Muscle of back (tissue), 13 donors: ENCODE measurements around the gene TSPAN18. TPM values are rescaled to one million over a fixed set of nuclear protein-coding genes. Genes with fewer than 3 reads are reported as not detected.

Experiments used
- DNase-seq, 3 donors: peaks; one replicate each; pipeline versions ENCODE4 v3.0.0 to v3.0.0-alpha.2; 2013
- long read RNA-seq, 9 donors: transcript quantifications; one replicate each; lab custom pipeline, GENCODE V29; 2026
- polyA plus RNA-seq, 10 donors: library from polyadenylated mRNA; unstranded; fragments of 120-200 nt; gene quantifications; one replicate each; pipeline ENCODE4 v1.2.1, GENCODE V29; 2013; ENCODE audit not compliant: insufficient read length in 10 of 10

Gene TSPAN18, protein sequence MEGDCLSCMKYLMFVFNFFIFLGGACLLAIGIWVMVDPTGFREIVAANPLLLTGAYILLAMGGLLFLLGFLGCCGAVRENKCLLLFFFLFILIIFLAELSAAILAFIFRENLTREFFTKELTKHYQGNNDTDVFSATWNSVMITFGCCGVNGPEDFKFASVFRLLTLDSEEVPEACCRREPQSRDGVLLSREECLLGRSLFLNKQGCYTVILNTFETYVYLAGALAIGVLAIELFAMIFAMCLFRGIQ
- polyA plus RNA-seq = 10 to 100 TPM; 33.7 to 58.7 (median 46.0) TPM
- long read RNA-seq, donor 1, transcript TSPAN18-207 (10 exons, 3,316 nt) = major isoform, 5 of 11 reads
- long read RNA-seq, donor 1, partial matches to known transcripts = 5 of 11 reads
- long read RNA-seq, donor 1, other reads (novel, unspliced or antisense) = 0 of 11 reads
- long read RNA-seq, donor 2, transcript TSPAN18-207 (10 exons, 3,316 nt) = major isoform, 7 of 8 reads
- long read RNA-seq, donor 2, partial matches to known transcripts = 0 of 8 reads
- long read RNA-seq, donor 2, other reads (novel, unspliced or antisense) = 0 of 8 reads
- long read RNA-seq, donor 3 = 0 reads
- long read RNA-seq, donor 4, partial matches to known transcripts = 0 of 20 reads
- long read RNA-seq, donor 4, other reads (novel, unspliced or antisense) = 14 of 20 reads
- long read RNA-seq, donor 5, transcript TSPAN18-207 (10 exons, 3,316 nt) = major isoform, 14 of 42 reads
- long read RNA-seq, donor 5, transcript TSPAN18-210 (3 exons, 700 nt) = minor isoform, 6 of 42 reads
- long read RNA-seq, donor 5, partial matches to known transcripts = 0 of 42 reads
- long read RNA-seq, donor 5, other reads (novel, unspliced or antisense) = 19 of 42 reads
- long read RNA-seq, donor 6, transcript TSPAN18-207 (10 exons, 3,316 nt) = major isoform, 14 of 28 reads
- long read RNA-seq, donor 6, partial matches to known transcripts = 11 of 28 reads
- long read RNA-seq, donor 6, other reads (novel, unspliced or antisense) = 0 of 28 reads
- long read RNA-seq, donor 7, partial matches to known transcripts = 11 of 21 reads
- long read RNA-seq, donor 7, other reads (novel, unspliced or antisense) = 5 of 21 reads
- long read RNA-seq, donor 8, partial matches to known transcripts = 0 of 11 reads
- long read RNA-seq, donor 8, other reads (novel, unspliced or antisense) = 9 of 11 reads
- long read RNA-seq, donor 9, partial matches to known transcripts = 0 of 4 reads
- long read RNA-seq, donor 9, other reads (novel, unspliced or antisense) = 0 of 4 reads

DNA sequence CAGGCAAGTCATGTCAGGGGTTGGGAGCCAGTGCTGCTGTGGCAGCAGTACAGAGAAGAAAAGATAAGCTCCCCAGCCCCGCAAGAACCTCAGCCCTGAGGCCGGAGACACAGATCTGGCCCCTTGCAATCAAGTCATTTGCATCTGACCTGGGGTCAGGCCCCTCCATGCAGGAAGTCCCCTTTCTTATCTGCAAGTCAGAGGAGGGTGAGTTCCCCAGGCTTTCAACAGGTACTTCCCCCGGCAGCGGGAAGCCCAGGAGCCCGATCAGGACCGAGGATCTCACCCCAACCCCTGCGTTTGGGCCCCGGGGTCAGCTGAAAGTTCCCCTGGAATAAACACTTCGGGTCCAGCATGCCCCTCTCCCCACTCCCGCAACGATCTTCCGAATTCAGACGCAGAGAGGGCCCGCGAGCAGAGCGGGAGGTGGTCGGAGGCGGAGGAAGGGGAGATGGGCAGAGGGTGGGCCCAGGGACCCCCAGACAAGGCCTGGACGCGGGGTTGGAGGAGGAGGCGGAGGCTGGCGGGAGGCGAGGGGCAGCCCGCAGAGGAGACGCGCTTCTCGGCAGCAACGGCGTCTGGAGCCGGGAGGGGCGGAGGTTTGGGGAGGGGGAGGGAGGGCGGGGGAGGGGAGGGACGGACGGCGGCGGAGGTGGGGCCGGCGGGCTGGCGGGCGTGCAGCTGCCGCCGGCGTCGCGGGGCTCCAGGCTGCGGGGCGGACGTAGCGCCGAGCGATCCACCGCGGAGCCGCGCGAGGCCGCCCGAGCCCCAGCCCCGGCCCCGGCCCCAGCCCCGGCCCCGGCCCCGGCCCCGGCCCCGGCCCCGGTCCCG is at the start of gene TSPAN18:
TSS of gene TSPAN18 (plus strand) at position 680 of the 831 bp plus-strand sequence. CDS start 179,455 bp downstream, outside the sequence.
- peak in 1 of 3 donors; percentile 82 for DNase-seq

DNA sequence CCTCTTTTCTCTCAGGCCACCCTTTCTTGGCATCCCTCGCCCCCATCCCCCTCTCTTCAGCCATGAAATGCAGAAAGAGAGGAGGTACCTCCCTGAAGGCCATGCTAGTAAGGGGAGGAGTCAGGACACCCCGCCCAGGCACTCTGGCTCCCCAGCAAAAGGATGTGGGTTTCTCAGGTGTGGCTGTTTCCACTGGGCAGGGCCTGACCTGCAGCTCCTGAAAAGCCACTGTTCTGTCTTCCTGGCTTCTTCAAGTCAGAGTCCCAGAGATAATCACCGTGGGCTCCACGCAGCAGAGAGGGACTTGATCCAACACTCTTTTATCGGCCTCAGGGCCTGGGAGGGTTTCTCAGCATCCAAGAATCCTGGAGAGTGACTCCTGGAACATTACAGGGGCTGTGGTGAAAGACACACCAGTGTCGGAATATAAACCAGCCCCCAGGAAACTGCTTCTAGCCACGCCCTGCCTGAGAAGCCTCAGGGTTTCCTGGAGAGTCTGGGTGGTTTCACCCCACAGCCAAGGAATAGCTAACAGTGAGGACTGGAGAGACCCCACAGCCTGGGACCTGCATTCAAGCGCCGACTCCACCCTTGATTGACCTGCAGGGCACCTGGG is 45.7 kb upstream of the TSPAN18 start:
- no peak for DNase-seq

DNA sequence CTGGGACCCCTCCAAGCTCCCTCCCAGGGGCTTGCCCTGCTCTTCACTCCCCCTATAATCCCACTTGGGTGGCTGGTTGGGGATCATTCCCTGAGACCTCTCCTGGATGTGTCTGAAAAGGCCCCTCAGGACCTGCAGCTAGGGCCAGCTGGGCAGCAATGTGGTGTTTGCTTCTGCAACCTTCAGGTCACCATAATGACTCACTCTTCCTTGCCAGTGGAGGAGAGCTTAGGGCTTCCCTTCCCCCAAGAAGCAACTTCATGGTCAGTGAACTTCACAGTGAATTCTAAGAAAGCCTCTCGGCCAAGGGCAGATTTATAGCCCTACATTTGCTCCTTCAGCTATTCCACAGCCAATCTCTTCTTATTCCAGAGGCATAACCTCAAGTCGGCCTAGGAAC is 45.1 kb upstream of the TSPAN18 start:
- DNase-seq = no peak

DNA sequence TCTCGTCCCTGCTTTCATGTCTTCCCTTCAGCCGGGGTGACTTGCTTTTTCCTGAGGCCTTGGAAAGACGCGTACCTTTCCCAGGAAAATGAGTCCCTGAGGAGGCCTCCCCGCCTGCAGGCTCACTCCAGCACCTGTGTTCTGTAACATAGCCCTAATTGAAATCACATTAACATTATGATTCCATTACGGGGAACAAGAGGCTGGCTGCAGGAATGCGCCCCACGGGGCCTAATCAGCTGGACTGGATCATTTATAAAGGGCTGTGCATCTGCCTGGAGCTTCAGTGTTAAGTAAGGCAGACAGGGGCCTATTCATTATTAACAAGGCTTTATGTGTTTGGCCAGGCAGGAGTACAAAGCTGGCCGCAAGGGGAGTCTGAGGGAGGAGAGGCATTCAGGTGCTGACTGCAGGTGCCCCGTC is 41.9 kb upstream of the TSPAN18 start:
- peak; percentile 54 to 87 (median 62) for DNase-seq

DNA sequence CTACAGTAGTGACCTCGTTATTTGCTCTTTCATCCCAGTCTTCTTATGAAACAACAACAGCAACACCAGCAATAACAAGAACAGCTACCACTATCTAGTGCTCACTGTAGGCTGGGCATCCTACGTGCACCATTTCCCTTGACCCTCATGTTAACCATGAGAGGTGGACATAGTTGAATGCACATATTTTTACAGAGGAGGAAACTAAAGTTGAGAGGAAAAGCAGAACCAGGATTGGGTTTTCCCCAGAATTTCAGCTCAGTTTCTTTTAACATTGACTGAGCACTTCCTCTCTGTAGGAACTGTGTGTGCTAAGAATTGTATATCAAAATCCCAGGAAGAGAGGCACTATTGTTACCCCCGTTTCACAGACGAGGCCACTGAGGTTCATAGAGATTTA is 39.4 kb upstream of the TSPAN18 start:
- DNase-seq = no peak

DNA sequence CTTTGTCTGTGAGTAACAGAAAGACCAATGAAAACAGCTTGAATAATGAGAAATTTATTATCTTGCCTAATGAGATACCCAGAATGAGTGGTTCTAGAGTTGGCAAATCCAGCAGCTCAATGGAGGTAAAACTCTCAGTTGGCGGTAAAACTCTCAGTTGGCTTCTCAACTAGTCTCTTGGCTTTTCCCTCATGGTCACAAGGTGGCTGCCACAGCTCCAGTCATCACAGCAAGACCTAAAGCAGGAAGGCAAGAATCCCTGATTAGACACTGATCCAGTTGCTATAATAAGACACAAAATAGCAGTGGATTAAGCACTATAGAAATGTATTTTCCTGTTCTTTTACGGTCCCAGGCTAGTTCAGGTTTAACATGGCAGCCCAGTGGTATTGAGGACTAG is 37.5 kb upstream of the TSPAN18 start:
- no peak for DNase-seq

DNA sequence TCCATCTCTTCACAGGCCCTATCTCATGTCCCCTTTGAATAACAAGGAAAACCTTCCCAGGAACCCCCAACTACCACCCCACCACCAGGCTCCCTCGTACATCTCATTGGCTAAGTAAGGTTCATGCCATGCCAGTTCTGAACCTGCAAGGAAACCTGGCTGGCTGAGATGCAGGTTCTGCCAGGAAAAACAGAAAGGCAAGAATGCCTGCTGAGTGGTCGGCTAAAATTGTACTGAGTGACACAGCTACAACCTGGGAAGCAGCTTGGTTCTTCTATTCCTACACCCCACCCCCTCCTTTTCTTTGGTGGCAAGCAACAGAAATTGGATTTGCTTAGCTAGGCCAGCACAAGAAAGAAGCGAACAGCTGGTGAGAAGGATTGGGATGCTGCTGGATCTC is 36.1 kb upstream of the TSPAN18 start:
- no peak for DNase-seq

DNA sequence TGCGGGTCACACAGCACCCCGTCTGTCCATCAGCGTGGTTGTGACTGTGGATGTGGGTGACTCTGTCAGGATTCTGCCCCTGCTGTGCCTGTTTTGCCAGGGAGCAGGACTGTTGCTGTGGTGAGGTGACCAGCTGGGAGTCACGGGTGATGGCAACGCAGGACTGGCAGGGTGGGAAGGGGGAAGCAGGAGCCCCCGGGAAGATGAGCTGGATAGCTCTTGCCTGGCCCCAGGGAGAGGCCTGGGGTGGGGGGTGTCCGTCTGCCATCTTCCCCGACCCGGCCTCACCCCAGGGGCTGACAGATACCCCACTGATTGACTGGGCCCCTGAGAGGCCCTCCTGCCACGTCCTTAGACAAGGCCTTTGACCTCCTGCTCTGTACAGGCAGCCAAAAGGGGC is 34.3 kb upstream of the TSPAN18 start:
- DNase-seq = no peak

DNA sequence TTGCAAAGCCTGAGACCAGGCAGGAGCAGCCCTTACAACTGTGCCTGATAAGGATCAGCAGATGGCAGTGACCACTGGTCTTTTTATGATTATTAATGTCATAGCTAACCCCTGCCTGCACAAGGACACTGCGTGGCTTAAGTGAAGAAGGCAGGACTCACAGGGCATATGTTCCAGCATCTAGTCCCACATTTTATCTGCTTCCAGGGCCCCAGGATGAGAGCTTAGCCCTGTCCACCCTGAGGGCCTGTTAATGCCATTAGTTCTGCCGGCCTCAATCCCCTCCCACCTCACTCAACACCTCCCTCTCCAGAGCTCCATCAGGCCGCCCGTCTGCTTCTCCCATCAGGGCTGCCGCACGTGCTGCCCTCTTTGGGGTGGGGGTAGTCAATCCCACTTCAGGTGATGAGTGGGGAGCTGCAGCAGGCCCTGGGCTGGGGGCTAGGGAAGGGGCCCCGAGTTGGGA is 33.1 kb upstream of the TSPAN18 start:
- no peak for DNase-seq

DNA sequence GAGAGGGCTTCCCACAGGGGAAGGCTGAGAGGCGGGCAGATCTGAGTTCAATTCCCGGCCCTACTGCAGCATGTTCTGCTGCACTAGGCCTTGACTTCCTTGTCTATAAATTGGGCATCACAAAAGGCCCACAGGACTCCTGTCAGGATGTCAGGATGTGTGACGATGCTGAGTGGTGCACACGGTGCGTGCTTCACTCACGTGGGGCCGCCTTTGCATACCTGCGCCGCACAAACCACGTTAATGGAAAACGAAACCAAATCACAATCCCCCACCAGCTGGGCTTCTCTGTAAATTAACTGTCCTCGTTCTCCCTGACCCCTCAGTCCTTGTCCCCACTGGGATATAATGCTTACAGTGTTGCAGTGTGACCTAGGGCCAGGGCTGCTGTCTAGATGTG is 32.3 kb upstream of the TSPAN18 start:
- no peak for DNase-seq

DNA sequence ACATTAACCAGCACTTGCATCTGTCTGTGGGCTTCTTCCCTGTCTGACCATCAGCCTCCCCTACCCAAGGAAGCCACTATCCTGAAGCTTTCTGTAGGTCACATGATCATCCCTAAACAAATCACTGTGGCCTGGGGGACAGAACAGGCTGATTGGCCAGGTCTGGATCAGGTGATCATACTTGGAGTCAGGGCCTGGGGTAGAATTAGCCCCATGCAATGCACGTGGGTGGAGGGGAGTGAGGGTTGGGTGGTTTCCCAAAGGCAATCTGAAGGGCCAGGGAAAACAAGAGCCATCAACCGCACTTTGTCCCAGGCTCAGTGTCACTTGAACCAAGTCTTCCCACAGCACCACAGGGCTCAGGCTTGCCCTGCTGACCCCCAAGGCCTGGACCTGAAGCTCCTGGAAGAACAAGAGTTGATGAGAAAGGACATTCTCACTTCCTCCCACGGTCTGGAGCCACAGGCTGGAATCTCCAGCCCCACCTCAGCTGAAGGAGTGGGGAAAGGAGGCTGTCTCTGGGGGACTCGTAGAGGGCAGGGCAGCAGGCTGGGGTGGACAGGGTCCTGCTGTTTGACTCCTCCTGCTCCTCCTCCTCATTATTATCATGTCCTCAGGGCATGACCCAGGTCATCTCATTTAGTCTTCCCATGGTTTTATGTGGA is 31.5 kb upstream of the TSPAN18 start:
- no peak for DNase-seq

DNA sequence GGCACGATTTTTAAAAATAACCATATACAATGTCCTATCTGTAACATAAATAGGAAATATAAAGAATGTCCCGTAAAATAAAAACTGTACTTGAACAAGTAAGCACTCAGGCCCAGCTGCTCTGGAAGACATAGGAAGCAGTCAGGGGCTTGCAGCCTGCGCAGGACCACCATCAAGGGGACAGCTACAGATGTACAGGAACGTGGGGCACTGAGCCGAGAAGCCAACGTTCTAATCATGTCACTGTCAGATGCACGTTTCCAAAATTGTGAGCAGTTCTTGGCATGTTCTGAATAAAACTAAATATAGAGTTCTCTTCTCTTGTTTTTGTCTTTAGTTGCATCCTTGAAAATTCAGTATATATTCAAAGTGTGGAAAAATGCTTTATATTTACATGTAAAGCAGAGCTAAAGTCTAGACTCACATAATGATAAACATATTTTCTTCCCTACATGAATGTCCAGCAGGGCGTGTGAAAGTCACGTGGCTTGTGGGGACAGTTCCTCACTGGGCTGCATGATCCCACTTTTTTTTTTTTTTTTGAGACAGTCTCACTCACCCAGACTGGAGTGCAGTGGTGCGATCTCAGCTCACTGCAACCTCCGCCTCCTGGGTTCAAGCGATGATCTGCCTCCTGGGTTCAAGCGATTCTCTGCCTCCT is 28.4 kb upstream of the TSPAN18 start:
- peak in 1 of 3 donors; percentile 60 for DNase-seq

DNA sequence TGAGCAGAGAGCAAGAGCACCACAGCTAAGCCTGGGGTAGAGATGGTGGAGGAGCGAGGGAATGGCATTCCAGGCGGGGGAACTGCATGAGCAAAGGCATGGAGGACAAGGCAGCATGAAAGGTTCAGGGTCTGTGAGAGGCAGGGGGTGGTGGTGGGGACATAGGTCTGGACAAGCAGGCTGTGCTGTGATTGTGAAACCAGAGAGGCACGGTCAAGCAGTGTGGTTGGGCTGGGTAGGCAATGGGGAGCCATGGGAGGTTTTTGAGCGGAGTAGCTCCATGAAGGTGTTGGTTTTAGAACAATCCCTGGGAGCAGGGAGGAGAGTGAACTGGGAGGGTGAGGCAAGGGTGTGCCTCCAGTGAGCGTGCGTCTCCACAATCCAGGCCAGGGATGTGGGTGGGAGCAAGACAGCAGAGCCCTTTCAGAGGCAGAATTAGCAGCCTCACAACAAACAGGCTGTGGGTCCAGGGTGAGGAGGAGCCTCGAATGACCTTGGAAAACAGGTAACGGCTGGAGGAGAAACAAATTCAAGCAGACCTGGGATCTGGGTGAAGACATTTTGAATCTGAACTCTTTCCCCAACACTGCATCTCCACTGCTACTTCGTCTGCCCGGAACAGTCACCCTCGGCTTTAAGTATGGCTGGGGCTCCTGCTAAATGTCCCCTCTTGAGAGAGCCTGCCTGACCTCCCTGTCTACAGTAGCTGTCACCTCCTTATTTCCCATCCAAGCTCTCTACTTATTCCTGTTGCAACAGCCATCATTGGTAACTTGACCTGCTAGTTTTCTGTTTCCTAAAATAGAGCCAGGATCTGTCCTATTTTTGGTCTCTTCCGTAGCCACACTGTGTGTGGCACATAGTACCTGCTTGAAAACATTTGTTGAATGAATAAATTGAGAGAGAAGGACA is 27.0 kb upstream of the TSPAN18 start:
- DNase-seq = no peak

DNA sequence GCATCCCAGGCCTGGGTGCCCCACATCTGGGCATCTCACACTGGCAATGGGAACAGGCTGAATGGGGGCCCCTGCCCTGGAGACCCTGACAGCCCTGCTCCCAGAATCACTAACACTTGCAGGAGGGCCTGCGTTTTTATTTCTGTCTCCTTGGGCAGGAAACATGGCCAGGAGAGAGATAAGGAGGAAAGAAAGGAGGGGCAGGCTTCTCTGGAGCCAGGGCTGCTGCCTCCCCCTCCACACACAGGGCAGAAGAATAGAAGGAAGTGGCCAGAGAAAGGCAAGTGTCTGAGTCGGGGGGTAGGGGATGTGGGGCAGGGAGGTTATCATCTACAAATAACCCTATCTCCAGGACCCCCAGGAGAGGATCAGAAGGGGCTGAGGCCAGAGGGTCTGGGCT is 25.5 kb upstream of the TSPAN18 start:
- DNase-seq = no peak

DNA sequence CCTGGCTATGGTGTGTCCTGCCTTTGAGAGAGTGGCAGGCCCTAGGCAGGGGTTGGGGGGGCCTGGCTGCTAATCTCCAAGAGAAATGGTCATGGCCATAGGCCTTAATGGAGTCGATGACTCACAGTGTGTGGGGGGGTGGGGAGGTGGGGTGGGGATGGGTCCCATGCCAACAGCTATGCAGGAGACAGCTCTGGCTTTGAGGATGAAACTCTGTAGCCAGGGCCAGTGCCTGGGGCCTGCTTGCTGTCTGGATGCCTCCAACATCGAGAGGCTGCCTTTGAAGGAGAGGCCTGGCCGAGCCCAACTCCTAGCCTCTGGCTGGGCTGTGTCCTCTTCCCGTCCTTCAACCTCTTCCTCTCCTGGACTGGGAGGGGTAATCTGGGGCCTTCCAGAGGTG is 23.9 kb upstream of the TSPAN18 start:
- peak in 1 of 3 donors; percentile 53 for DNase-seq

DNA sequence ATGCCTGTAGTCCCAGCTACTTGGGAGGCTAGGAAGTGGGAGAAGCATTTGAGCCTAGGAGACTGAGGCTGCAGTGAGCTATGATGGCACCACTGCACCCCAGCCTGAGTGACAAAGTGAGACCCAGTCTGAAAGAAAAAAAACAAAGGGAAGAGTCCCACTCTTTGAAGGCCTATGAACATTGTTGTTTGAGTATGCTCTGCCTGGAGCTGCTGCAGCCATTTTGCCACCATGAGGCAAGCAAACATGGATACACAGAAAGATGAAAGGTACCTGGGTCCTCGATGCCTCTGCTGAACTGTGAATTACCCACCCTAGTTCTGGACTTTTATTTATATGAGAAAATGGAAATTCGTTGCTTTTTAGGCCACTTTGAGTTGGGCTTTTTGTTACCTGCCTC is 19.7 kb upstream of the TSPAN18 start:
- DNase-seq = no peak

DNA sequence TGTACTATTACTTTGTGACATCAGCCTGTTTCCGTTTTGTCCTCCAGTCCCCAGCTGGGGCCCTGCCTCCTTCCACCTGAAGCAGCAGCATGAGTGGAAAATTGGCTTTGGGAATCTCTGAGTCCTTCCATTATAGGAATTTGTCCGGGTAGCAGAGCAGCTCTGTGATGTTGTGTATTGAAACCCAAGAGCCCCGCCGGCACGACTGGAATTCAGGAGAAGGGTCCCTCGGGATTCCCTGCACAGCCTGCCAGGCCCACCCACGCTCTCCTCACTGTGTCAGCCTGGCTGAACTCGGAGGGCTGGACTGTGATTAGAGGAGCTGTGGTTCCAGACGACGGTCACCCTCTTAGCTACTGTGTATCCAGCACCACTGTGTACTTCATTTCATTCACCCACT is 18.8 kb upstream of the TSPAN18 start:
- DNase-seq = peak in 2 of 3 donors; percentile 69 to 89
